BE2C (cell line): ENCODE results near the gene MAP2K5.

ENCODE experiments used
- DNase-seq: peaks from one replicate; pipeline ENCODE4 v3.0.0-alpha.2; 2020
- H3K27me3 ChIP-seq: fragments of 250-450 bp; sonication (Bioruptor Pico); 2 replicates; pipeline ENCODE4 v1.5.1; 2020; ENCODE audit warnings: mild to moderate bottlenecking
- H3K36me3 ChIP-seq: fragments of 250-450 bp; sonication (Bioruptor Pico); 2 replicates; pipeline ENCODE4 v1.5.1; 2020; ENCODE audit warnings: mild to moderate bottlenecking
- H3K4me1 ChIP-seq: fragments of 250-450 bp; sonication (Bioruptor Pico); 2 replicates; pipeline ENCODE4 v1.5.1; 2020
- H3K4me3 ChIP-seq: 2 replicates; pipeline ENCODE4 v1.5.1; 2011; ENCODE audit warnings: low read depth, low read length
- H3K9me3 ChIP-seq: fragments of 250-450 bp; sonication (Bioruptor Pico); 2 replicates; pipeline ENCODE4 v1.5.1; 2020
- CTCF ChIP-seq: IDR thresholded peaks from 2 replicates; pipeline ENCODE4 v1.5.1; 2012; ENCODE audit warnings: mild to moderate bottlenecking, low read depth, low read length

Gene MAP2K5

GRCh38 chr15:67758619-67759300 lies 216.3 kb downstream of the MAP2K5 start:
- H3K36me3 ChIP-seq = no peaks in the 10 kb centered on the region
- no peak overlapping the region for H3K4me3 ChIP-seq
- no peaks in the 10 kb centered on the region; the same call in 1 of the 2 replicates for H3K4me1 ChIP-seq
- no peak for DNase-seq
- TF ChIP-seq CTCF = no peak
- peaks cover 3% of the 10 kb centered on the region; the same call in 1 of the 2 replicates for H3K9me3 ChIP-seq
- H3K27me3 ChIP-seq = no peaks in the 10 kb centered on the region

- Histone ChIP-seq H3K27me3 (no peaks in the 10 kb centered on the region), H3K36me3 (no peaks in the 10 kb centered on the region), H3K4me1 (no peaks in the 10 kb centered on the region; the same call in 1 of the 2 replicates), H3K4me3 (no peak overlapping the region), H3K9me3 (peaks cover 3% of the 10 kb centered on the region; the same call in 1 of the 2 replicates)
- no peak for TF ChIP-seq CTCF
- DNase-seq = no peak
These were observed 218.4 kb downstream of the MAP2K5 start for GRCh38 chr15:67760901-67761300.

GRCh38 chr15:67761343-67761742 lies 218.8 kb downstream of the MAP2K5 start:
- no peak for DNase-seq
- TF ChIP-seq CTCF = no peak
- Histone ChIP-seq H3K4me1 (no peaks in the 10 kb centered on the region; the same call in 1 of the 2 replicates), H3K4me3 (no peak overlapping the region), H3K36me3 (no peaks in the 10 kb centered on the region), H3K27me3 (no peaks in the 10 kb centered on the region), H3K9me3 (peaks cover 3% of the 10 kb centered on the region; the same call in 1 of the 2 replicates)

- TF ChIP-seq CTCF = no peak
- Histone ChIP-seq H3K36me3 (no peaks in the 10 kb centered on the region), H3K27me3 (no peaks in the 10 kb centered on the region), H3K4me3 (no peak overlapping the region), H3K4me1 (no peaks in the 10 kb centered on the region; the same call in 1 of the 2 replicates), H3K9me3 (peaks cover 3% of the 10 kb centered on the region; the same call in 1 of the 2 replicates)
- no peak for DNase-seq
These were observed 220.3 kb downstream of the MAP2K5 start for GRCh38 chr15:67762610-67763368.

- H3K36me3 ChIP-seq = no peaks in the 10 kb centered on the region
- H3K9me3 ChIP-seq = peaks cover 3% of the 10 kb centered on the region; the same call in 1 of the 2 replicates
- no peak for DNase-seq
- no peaks in the 10 kb centered on the region; the same call in 1 of the 2 replicates for H3K4me1 ChIP-seq
- no peaks in the 10 kb centered on the region for H3K27me3 ChIP-seq
- TF ChIP-seq CTCF = no peak
- H3K4me3 ChIP-seq = no peak overlapping the region
These were observed 223.2 kb downstream of the MAP2K5 start for GRCh38 chr15:67765701-67766100.

GRCh38 chr15:67766968-67767367 lies 224.5 kb downstream of the MAP2K5 start:
- no peaks in the 10 kb centered on the region for H3K36me3 ChIP-seq
- no peak for TF ChIP-seq CTCF
- H3K4me3 ChIP-seq = no peak overlapping the region
- peaks cover 8% of the 10 kb centered on the region for H3K4me1 ChIP-seq
- peaks cover 2% of the 10 kb centered on the region; the same call in 1 of the 2 replicates for H3K9me3 ChIP-seq
- DNase-seq = no peak
- H3K27me3 ChIP-seq = no peaks in the 10 kb centered on the region
